ENCODE results near the gene HYI. TPM values are rescaled to one million over a fixed set of nuclear protein-coding genes. Genes with fewer than 3 reads are reported as not detected.

Gene HYI
- polyA plus RNA-seq, 1 donor from 2014 or later: 14.8 TPM

DNA sequence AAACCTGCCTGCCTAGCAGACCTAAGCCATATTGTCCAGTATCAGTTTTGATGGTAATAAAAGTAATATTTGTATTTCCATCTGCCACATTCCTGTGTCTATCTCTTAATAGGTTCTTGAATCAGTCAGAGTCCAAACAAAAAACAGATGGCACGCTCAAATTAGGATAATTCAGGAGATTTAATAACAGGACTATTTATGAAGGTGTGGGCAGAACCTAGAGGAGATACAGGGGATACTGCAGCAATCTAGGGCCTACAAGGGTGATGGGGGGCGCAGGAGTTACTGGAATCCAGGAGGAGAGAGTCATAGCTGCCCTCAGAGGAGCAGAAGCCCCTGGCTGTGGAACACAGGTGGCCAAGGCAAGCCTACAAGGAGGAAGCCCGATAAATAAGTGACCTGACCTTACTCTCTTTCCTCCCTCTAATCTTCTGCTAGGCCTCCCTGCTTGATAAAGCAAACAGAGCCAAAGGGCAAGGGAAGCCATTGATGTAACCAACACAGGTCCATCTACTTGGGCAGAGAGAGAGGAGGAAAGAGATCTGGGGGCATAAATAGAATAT is 11.9 kb upstream of the HYI start:
- Histone ChIP-seq H3K9me2 (ENCODE audit: insufficient read depth, low read length) (no peaks in the 10 kb centered on the region), H3K9ac (ENCODE audit: low read length) (no peak overlapping the region), H4K20me1 (ENCODE audit: insufficient read depth) (no peaks in the 10 kb centered on the region), H3K9me3 (ENCODE audit: low read length) (no peaks in the 10 kb centered on the region), H3K27ac (ENCODE audit: low read length) (no peak overlapping the region), H3F3A (ENCODE audit: insufficient read depth, low read length, poor library complexity, severe bottlenecking) (no peaks in the 10 kb centered on the region), H3K36me3 (ENCODE audit: insufficient read depth, low read length) (no peaks in the 10 kb centered on the region), H2AFZ (ENCODE audit: low read depth, low read length) (no peak overlapping the region), H3K27me3 (ENCODE audit: insufficient read depth, low read depth, low read length) (no peaks in the 10 kb centered on the region), H3K4me2 (ENCODE audit: low read length) (no peak overlapping the region), H3K79me2 (replicated peaks; ENCODE audit: insufficient read depth, low read length) (no peaks in the 10 kb centered on the region), H3K4me3 (ENCODE audit: low read length) (no peak overlapping the region)
- TF ChIP-seq EP300 (conservative IDR thresholded peaks at IDR 0.05; ENCODE audit: poor library complexity, severe bottlenecking): no peak
- no peak for TF ChIP-seq MXI1 (conservative IDR thresholded peaks at IDR 0.05; ENCODE audit: poor library complexity, severe bottlenecking)
- no peak for TF ChIP-seq TAF1 (IDR thresholded peaks at IDR 0.05; ENCODE audit: low read depth)
- TF ChIP-seq POLR2AphosphoS5 (IDR thresholded peaks at IDR 0.05): no peak
- TF ChIP-seq RAD21 (conservative IDR thresholded peaks at IDR 0.05): no peak
- TF ChIP-seq, protein P1, sequence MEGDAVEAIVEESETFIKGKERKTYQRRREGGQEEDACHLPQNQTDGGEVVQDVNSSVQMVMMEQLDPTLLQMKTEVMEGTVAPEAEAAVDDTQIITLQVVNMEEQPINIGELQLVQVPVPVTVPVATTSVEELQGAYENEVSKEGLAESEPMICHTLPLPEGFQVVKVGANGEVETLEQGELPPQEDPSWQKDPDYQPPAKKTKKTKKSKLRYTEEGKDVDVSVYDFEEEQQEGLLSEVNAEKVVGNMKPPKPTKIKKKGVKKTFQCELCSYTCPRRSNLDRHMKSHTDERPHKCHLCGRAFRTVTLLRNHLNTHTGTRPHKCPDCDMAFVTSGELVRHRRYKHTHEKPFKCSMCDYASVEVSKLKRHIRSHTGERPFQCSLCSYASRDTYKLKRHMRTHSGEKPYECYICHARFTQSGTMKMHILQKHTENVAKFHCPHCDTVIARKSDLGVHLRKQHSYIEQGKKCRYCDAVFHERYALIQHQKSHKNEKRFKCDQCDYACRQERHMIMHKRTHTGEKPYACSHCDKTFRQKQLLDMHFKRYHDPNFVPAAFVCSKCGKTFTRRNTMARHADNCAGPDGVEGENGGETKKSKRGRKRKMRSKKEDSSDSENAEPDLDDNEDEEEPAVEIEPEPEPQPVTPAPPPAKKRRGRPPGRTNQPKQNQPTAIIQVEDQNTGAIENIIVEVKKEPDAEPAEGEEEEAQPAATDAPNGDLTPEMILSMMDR (IDR thresholded peaks at IDR 0.05; ENCODE audit: poor library complexity, severe bottlenecking): no peak
- TF ChIP-seq EZH2 (IDR thresholded peaks at IDR 0.05; ENCODE audit: borderline replicate concordance, insufficient read depth, low read length, poor library complexity, severe bottlenecking): no peak

DNA sequence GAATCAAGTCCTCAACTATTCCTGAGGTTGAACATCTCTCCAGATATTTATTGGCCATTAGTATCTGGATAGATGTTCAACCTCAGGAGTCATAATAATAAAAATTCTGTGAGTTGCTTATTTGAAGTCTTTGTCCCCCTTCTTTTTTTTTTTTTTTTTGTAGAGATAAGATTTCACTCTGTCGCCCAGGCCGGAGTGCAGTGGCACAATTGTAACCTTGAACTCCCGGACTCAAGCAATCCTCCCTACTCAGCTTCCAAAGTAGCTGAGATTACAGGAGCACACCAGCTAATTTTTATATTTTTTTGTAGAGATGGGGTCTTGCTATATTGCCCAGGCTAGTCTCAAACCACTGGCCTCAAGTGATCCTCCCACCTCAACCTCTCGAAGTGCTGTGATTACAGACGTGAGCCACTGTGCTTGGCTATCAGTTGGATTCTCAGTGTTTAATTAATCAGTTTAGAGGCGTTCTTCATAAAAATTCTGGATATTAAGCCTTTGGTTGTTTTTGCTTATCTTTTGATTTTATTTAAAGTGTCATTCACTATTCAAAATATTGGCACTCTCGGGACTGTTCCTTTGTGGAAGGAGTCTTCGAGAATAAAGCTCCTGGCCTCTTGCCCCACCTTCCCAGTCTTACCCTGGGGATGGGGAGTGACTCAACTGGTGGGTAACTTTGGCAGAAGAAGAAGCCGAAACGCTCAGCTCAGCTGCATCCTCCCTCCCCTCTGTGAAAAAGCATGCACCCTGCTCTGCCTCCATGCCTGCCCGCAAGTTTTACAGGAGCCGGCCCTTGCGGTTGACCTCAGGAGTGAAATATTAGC is 11.2 kb upstream of the HYI start:
- Histone ChIP-seq H3K9me2 (ENCODE audit: insufficient read depth, low read length) (no peaks in the 10 kb centered on the region), H3K4me2 (ENCODE audit: low read length) (no peak overlapping the region), H2AFZ (ENCODE audit: low read depth, low read length) (no peak overlapping the region), H3F3A (ENCODE audit: insufficient read depth, low read length, poor library complexity, severe bottlenecking) (no peaks in the 10 kb centered on the region), H3K9me3 (ENCODE audit: low read length) (no peaks in the 10 kb centered on the region), H3K79me2 (replicated peaks; ENCODE audit: insufficient read depth, low read length) (no peaks in the 10 kb centered on the region), H4K20me1 (ENCODE audit: insufficient read depth) (no peaks in the 10 kb centered on the region), H3K9ac (ENCODE audit: low read length) (no peak overlapping the region), H3K36me3 (ENCODE audit: insufficient read depth, low read length) (no peaks in the 10 kb centered on the region), H3K27ac (ENCODE audit: low read length) (no peak overlapping the region), H3K4me3 (ENCODE audit: low read length) (no peak overlapping the region), H3K27me3 (ENCODE audit: insufficient read depth, low read depth, low read length) (no peaks in the 10 kb centered on the region)
- TF ChIP-seq, protein P1 (IDR thresholded peaks at IDR 0.05; ENCODE audit: poor library complexity, severe bottlenecking): no peak
- TF ChIP-seq POLR2AphosphoS5 (IDR thresholded peaks at IDR 0.05) (no peak), RAD21 (conservative IDR thresholded peaks at IDR 0.05) (no peak), TAF1 (IDR thresholded peaks at IDR 0.05; ENCODE audit: low read depth) (no peak), EP300 (conservative IDR thresholded peaks at IDR 0.05; ENCODE audit: poor library complexity, severe bottlenecking) (no peak), SMC3 (conservative IDR thresholded peaks at IDR 0.05; ENCODE audit: poor library complexity) (no peak), MXI1 (conservative IDR thresholded peaks at IDR 0.05; ENCODE audit: poor library complexity, severe bottlenecking) (no peak), REST (IDR thresholded peaks at IDR 0.05; ENCODE audit: borderline replicate concordance) (no peak), EZH2 (IDR thresholded peaks at IDR 0.05; ENCODE audit: borderline replicate concordance, insufficient read depth, low read length, poor library complexity, severe bottlenecking) (no peak)
